Right hindlimb (tissue), 1 donor: Measurements from ENCODE around the gene FKBP5.
"Not testable (repeated sequence)": the region's sequence is repeated elsewhere in the genome, so short reads cannot be mapped to it uniquely, and the experiment has no call there.

Experiments
- DNase-seq: peaks from one replicate; pipeline ENCODE4 v3.0.0-alpha.2; 2018

FKBP5 gene

DNA sequence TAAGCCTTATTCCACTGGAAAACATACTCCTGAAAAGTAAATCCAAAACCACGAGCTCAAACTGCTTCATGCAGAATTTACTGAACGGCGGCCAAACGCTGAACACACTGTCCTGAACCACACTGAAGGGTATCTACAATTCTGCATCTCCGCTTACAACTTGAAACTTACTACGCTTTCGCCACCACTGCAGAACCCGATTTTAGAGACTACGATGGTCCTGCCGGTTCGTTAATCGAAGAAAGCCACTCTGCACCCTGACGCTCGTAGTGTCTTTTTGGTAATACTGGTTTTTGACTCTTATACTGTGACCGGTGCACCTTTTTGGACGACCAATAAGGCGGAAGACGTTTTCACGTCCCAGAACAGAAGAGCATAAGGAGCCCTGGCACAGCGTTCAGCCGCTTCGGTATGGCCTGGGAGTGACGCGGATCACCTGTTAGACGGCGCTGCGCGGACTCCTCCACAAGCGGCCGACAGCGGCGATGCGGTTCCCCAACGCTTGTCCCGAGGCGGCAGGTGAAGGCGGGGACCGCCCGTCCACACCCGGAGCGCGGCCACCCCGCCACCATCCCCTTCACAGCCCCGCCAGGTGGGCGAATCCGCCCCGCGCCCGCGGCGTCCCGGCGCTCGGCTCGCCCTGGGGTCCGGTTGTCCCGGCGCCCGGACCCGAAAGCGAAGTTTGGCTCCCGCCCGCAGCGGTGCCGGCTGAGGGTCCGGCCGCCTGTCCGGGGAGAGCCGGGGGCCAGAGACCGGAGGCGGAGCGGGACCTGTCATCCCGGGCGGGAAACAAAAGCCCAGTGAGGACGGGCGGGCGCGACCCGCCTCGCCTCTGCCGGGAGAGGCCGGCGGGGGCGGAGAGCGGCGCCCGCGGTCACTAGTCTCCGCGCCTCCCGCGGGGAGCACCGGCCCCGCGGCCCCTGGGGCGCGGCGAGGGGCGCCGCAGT lies 784 bp downstream of the FKBP5 start:
- DNase-seq = peak; percentile 67

DNA sequence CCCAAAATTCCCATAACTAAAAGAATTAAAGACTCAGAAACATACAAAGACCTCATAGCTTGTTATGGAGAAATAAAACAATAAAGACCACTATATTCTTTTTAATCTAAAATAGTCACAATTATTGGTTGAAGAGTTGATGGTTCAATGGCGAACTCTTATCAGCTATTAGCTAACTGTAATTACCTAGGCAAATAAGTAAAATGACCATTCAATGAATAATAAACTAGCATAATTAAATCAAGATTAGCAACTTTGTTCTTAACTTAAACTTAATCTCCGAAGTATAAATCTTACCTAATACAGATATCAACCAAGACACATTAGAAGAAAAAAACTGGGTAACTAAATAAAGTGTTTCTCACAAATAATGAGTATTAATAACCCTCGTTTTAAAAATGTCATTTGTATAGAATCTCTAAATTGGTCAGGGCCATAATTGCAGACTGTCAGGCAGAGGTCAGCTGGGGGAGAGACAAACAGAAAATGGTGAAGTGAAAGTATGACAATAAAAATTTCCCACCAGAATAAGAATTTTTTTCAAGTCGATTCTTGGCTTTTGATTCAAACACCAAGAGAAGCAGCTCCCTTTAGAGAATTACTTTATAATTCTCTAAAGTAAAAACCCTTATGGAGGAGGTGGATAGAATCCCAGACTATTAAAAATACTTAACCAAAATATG lies 1.7 kb downstream of the FKBP5 start:
- no peak for DNase-seq

DNA sequence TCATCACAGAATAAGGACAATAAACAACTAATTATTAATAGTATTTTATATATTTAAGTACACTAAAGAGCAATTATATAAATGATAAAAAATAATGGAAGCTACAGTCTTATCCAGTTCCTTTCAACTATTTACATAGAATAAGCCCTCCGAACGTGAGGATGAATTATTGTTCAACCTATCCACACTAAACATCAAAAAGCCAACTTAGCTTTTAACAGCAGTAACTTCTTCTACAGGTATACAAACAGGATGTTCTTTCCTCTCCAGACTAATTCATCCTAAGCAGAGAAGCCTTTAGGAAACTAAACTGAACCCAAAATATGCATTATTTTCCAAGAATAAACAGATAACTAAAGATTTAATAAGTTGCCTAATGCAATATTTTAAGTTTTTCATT lies 2.3 kb downstream of the FKBP5 start:
- no peak for DNase-seq

DNA sequence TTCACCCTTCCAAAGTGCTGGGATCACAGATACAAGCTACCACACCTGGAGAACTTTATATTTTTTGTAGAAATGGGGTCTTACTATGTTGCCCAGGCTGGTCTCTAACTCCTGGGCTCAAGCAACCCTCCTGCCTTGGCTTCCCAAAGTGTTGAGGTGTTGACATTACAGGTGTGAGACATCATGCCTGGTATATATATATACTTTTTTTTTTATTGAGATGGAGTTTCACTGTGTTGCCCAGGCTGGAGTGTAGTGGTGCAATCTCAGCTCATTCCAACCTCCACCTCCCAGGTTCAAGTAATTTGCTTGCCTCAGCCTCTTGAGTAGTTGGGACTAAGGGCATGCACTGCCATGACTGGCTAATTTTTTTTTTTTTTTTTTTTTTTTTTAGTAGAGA lies 5.4 kb downstream of the FKBP5 start:
- no peak for DNase-seq

DNA sequence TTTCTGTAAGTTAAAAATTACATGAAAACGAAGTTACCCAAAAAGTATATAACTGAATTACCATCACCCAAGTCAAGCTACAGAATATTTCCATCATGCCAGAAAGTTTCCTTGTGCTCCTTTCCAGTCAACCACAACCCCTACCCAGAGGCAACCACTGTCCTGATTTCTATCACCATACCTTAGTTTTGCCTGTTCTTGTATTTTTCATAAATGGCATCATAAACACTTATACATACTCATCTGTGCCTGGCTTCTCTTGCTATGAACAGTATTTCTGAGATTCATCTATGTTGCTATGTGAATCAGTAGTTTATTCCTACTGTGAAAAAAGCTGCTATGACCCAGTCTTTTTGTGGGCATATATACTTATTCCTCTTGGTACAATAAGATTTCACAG lies 7.4 kb downstream of the FKBP5 start:
- DNase-seq = no peak

DNA sequence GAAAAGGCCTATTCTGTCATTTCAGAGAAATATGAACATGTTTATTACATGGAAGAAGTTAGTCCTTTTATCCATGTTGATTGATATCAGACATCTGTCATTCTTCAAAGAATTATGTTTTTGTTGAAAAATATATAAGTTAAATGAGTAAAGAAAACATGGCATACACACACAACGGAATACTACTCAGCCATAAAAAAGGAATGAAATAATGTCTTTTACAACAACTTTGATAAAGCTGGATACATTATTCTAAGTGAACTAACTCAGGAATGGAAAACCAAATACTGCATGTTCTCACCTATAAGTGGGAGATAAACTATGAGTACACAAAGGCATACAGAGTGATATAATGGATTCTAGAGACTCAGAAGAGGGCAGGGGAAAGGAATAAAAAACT lies 9.3 kb downstream of the FKBP5 start:
- no peak for DNase-seq

DNA sequence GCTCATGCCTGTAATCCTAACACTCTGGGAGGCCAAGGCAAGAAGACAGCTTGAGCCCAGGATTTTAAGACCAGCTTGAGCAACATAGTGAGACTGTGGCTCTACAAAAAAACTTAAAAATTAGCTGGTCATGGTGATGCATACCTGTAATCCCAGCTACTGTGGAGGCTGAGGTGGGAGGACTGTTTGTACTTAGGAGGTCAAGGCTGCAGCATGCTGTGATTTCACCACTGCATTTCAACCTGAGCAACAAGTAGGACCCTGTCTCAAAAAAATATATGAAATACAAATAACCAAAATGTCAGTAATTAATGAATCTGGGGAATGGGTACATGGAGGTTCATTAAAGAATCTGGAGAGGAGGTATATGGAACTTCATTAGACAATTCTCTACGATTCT lies 9.9 kb downstream of the FKBP5 start:
- no peak for DNase-seq

DNA sequence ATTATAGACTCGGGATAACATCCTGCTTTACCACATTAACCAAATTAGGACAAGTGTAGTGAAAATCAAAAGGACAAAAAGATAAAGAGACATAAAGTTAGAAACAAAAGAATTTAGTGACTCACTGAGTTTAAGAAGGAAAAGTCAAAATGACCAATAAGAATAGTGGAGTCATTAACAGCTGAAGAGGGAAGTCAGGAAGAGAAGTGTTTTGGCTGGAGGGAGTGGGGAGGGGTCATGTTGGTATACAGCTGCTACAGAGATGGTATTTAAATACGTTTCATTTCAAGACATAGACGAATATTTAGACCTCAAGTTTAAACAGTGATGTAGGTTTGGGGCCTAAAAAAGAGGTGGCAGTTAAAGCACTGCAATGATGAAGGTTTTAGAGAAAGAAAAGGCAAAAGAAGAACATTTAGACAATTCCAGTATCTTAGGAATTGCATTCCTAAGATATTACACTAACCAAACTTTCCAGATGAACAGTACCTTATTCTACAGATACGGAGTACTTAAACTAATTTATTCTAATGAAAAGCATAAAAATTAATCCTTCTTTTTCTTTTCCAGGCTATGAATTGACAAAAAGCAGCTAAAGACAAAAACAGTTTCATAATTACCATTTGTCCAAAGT lies 10.6 kb downstream of the FKBP5 start:
- no peak for DNase-seq

DNA sequence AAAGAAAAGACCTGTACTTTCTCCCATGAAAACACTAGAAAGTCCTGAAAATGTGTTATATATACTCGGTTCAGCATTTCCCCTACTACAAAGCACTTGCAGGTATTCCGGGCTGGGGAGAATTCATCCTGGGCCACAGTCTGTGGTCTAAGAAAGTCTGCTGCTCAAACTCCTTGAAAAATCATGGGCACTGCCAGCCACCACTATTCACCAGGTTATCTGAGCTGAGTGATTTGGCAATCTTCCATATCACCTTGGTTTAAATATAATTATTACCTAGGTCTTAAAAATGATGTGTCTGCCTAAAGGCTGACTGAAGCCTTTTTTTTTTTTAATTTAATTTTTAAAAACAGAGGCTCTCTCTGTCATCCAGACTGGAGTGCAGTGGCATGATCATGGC lies 11.3 kb downstream of the FKBP5 start:
- no peak for DNase-seq

DNA sequence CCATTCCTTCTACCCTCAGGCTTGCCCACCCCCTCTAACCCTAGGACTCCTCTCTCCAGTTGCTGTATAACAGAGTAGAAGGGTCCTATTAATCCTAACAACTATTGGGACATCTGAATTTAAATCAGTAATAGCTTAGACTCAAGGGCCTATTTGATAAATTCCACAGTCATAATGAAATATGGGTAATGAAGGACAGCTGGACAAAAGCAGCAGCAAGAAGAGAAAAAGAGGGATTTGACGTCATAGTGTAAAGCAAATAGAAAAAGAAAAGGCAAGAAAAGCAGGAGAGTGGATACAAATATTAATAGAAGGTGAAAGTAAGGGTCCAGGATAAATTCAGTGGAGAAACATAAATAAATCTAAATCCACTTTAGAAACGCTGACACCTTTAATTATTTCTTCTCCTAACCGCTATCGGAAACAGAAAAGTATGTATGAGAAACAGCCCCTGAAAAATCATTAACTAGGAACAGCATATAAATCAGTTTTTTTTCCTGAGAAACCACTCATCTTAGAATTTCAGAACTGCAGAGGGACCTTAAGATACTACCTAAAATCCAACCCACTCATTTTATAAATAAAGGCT lies 12.8 kb downstream of the FKBP5 start:
- DNase-seq = no peak

DNA sequence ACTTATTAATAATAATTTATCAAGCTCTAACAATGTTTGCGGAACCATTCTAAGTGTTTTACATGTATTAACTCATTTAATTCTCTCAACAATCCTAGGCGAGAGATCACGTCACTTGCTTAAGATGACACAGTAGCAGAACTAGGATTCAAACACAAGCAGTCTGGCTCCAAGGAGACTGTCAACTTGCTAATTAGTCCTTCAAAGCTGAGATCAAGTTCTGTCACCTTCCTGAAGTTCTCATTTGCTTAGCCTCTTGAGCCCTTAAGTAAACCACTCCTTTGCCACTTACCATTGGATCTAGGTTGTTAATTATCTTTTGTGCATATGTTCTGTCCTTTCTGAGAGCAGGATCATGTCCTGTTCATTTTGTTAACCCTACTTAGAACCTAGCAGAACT lies 14.1 kb downstream of the FKBP5 start:
- DNase-seq = no peak

DNA sequence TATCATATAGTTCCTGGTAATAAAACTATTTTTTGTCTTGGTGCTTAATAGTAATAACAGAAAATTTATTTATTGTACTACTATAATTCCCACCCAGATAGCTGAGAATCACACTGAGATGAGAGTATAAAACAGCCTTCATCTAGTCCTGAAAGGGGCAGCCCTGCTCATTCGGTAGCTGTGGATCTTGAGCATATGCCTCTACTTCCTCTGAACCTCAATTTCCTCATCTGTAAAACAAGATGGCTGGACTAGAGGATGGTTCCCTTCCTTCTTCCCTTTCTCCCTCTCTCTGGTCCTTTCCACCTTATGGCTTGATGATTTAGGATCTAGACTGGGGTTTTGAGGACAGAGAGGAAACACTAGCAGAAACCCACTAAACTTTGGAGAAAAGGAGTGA lies 15.0 kb downstream of the FKBP5 start:
- DNase-seq = no peak

DNA sequence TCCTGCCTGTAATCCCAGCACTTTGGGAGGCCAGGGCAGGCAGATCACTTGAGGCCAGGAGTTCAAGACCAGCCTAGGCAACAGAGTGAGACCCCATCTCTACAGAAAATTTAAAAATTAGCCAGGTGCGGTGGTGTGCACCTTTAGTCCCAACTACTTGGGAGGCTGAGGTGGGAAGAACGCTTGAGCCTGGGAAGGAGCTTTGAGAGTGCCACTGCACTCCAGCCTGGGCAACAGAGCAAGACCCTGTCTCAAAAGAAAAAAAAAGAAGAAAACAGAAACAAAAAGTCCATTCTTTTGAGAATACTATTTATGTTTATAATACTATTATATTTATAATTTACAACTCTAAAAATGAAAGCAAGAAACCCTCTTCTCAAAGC lies 15.4 kb downstream of the FKBP5 start:
- not testable (repeated sequence) for DNase-seq

DNA sequence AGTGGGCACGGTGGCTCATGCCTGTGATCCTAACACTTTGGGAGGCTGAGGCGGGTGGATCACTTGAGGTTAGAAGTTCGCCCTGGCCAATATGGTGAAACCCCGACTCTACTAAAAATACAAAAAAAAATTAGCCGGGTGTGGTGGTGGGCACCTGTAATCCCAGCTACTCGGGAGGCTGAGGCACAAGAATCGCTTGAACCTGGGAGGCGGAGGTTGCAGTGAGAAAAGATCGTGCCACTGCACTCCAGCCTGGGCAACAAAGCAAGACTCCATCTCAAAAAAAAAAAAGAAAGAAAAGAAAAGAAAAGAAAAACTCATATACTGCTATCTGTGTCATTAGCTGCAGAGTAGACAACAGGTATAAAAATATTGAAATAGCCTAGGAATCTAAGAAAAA lies 18.3 kb downstream of the FKBP5 start:
- DNase-seq = not testable (repeated sequence)

DNA sequence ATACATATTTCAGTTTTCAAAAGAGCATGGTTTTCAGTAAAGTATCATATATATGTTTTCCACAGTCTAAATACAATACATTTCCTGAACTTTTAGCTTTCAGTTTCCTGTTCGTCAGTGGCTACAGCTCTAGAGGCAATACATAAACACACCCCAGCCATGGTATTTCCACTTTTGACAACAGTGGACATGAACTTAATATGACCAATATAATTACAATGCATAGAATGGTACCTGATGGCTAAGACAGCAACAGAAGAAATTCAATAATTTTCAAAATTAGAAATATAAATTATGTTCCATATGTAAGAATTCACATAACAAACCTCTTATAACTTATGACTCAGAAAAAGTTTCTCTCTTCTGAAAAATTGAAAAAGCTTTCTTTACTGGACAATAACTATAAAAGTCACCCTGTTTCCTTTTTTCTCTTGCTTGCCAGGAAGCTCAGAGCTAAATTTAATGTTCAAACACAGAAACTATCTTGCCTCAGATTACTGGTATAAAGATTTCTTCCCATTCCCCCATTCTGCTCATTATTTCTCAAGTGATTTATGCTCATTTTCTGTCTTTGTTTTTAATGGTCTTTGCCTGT lies 19.2 kb downstream of the FKBP5 start:
- DNase-seq = no peak

DNA sequence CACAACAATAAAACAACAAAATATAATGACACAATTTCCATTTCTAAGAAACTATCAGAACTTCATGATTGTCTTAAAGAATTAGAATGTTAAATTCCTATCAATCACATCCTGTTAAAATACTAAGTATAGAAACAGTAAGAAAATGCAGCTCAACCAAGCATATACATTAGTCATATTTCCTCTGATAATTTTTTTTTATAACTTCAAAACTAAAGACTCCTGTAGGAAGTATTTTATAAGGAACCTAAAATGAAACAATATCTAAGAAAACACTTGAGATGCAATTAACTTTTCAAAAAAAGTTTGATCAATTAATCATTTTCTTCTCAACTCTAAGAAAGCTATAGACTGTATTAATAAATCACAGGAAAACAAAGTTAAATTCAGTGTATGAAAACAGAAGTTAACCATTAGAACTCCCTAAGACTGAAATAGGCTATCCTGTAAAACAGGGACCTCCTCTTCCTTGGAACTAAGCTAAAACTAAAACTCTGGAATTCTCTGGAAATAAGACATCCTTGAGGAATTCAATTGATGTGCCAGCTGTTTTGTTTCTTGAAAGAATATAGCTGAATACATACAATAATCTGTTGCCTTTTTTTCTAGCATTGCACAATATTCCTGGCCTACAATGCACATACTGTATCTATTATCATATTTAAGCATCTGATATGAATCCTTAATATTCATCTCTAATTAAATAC lies 19.8 kb downstream of the FKBP5 start:
- no peak for DNase-seq

DNA sequence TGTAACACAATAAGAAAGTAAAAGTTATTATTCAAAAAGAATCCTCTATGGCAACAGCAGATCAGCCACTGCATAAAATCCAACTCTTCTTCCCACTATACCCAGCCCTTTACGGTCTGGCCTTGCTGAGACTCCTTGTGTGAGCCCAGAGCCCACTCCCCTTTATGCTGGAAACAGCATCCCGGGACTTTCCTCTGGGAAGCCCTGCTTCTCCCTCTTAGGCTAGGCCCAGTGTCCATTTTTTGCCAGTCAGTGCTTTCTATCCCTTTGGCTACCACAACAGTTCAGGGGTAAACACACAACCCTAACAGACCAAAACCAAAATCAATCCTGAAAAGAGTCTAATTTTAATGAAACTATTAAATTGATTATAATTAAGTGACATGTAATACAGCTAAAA lies 20.6 kb downstream of the FKBP5 start:
- no peak for DNase-seq

DNA sequence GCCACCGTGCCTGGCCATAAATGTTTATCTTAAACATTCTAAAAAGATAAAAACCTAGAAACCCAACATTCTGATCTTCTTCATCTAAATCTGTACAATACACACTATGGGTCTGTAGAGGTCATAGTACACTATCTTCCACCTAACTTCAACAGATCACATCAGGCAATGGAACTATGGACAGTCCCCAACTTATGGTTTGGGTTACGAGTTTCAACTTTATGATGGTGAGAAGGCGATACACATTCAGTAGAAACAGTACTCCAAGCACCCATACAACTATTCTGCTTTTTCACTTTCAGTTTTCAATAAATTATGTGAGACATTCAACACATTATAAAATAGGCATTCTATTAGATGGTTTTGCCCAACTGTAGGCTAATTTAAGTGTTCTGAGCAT lies 23.1 kb downstream of the FKBP5 start:
- DNase-seq = no peak

DNA sequence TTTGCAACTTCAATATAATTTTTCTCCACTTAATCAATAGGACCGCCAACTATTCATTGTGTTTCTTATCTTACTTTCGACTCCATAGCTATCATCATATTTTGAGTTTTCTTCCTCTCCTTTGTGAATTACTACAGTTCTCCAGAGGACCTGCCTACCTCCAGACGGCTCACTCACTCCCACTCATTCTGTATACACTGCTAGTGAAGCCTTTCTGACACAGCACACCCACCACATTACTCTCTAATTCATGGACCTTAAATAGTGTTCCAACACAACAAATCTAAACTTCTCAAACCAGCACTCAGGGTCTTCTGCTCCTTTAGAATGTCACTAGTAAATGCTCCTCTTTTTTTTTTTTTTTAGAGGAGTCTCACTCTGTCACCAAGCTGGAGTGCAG lies 23.8 kb downstream of the FKBP5 start:
- DNase-seq = no peak

DNA sequence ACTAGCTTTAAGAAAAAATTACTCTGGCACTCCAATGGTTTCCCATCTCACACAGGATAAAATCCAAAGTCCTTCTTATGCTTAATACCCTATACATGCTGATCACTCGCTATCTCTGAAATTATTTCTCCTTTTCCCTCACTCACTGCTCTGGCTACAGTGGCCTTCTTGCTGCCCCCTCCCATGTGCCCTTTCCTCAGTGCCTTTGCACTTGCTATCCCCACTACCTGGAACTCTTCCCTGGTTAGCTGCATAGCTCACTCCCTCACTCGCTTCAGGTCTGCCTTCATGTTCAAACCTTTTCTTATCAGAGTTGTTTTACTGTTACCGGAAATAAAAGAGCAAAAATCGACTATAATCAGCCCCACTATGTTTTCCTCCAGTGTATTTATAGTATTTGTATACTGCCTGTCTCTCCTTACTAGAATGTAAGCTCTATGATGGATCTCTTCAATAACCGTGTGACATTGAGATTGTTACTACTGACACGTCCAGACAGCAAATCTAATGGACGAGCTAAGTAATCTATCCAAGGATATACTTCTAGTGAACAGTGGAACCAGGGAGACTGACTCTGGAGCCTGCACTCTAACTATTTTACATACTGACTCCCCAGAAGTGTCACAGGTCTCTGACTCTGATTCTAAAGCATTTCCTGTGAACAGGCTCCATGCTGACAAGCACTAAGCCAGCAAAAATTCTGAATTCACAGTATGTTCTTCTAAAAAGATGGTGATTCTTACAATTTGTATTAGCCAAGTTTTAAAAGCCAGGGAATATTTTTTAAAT lies 25.1 kb downstream of the FKBP5 start:
- no peak for DNase-seq

DNA sequence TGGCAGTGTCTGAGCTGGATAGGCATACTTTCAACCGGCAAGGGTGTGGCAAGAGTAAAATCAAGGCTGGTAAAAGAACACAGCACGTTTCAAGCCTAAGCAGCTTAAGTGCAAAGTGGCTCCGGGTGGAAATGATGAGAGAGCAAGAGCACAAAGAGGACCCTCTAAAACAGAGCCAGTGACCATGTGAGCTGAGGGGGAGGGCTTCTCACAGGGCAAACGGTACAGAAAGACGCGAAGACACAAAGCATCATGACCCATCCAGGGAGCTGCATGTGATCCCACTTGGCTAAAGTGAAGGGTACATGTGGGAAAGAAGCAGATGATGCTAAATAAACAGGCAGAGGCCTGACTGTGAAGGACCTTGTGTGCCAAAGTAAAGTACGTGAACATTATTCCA lies 25.7 kb downstream of the FKBP5 start:
- no peak for DNase-seq

DNA sequence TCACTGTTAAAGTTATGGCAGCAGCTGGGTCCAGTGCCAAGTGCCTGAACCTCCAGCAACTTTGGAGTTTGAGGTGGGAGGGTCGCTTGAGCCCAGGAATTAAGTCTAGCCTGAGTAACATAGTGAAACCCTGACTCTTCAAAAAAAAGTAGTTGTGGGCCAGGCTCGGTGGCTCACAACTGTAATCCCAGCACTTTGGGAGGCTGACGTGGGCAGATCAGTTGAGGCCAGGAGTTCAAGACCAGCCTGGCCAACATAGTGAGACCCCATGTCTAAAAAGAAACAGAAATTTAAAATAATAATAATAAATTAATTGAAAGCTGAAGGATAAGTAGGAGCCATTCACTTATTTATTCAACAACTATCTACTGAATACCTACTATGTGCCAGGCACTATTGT lies 33.8 kb downstream of the FKBP5 start:
- DNase-seq = no peak
